IPS DF 6.9 (cell line): ENCODE data around the gene TBC1D16.

Source experiments
- DNase-seq: peaks from one replicate; pipeline ENCODE4 v3.0.0-alpha.2; 2013; ENCODE audit warnings: low read depth, low spot score
- H3K27ac ChIP-seq: one replicate; pipeline ENCODE4 v1.5.1; 2013; ENCODE audit warnings: low read length, control low read depth
- H3K27me3 ChIP-seq: 2 replicates; pipeline ENCODE4 v1.6.1; 2013; ENCODE audit warnings: mild to moderate bottlenecking, low read length; ENCODE audit not compliant: control insufficient read depth, insufficient read depth
- H3K36me3 ChIP-seq: 2 replicates; pipeline ENCODE4 v1.6.1; 2013; ENCODE audit warnings: low read length; ENCODE audit not compliant: control insufficient read depth, insufficient read depth
- H3K4me1 ChIP-seq: 2 replicates; pipeline ENCODE4 v1.6.1; 2013; ENCODE audit warnings: low read length; ENCODE audit not compliant: control insufficient read depth, insufficient read depth
- H3K4me3 ChIP-seq: 2 replicates; pipeline ENCODE4 v1.5.1; 2013; ENCODE audit warnings: mild to moderate bottlenecking, low read length
- H3K9me3 ChIP-seq: 2 replicates; pipeline ENCODE4 v1.6.1; 2013; ENCODE audit warnings: low read length, inconsistent platforms; ENCODE audit not compliant: control insufficient read depth, insufficient read depth
- WGBS: extraction: QIAGEN DNeasy Blood & Tissue Kit; methylation state at CpG from one replicate; pipeline ENCODE4 v1.1.7; 2013; ENCODE audit warnings: mixed read lengths, missing lambda C conversion rate; ENCODE audit not compliant: insufficient read length, insufficient coverage; 5-methylcytosine and 5-hydroxymethylcytosine counted together

The TBC1D16 gene

GRCh38 chr17:80010283-80010858 lies 25.3 kb downstream of the TBC1D16 start:
- Histone ChIP-seq H3K4me3 (no peak overlapping the region), H3K27ac (no peak overlapping the region), H3K9me3 (no peaks in the 10 kb centered on the region), H3K4me1 (0 out of 2 replicates have a peak, but pooled peaks cover 2% of the 10 kb centered on the region), H3K36me3 (peaks cover 12% of the 10 kb centered on the region), H3K27me3 (no peaks in the 10 kb centered on the region)
- no peak for DNase-seq
- no CpG with 5 or more reads among the region's 33 CpGs for WGBS

GRCh38 chr17:80009391-80010282 lies 26.0 kb downstream of the TBC1D16 start:
- no peaks in the 10 kb centered on the region for H3K9me3 ChIP-seq
- WGBS = no CpG with 5 or more reads among the region's 34 CpGs

GRCh38 chr17:80008848-80009247 lies 26.8 kb downstream of the TBC1D16 start:
- Histone ChIP-seq H3K36me3 (peaks cover 12% of the 10 kb centered on the region), H3K27ac (no peak overlapping the region), H3K27me3 (no peaks in the 10 kb centered on the region), H3K9me3 (no peaks in the 10 kb centered on the region), H3K4me3 (no peak overlapping the region), H3K4me1 (0 out of 2 replicates have a peak, but pooled peaks cover 2% of the 10 kb centered on the region)
- no CpG with 5 or more reads among the region's 18 CpGs for WGBS
- no peak for DNase-seq

More at GRCh38 chr17:80009391-80010282, 26.0 kb downstream of the TBC1D16 start:
- Histone ChIP-seq H3K4me3 (no peak overlapping the region), H3K4me1 (0 out of 2 replicates have a peak, but pooled peaks cover 2% of the 10 kb centered on the region), H3K36me3 (peaks cover 12% of the 10 kb centered on the region), H3K27me3 (no peaks in the 10 kb centered on the region), H3K27ac (no peak overlapping the region)
- no peak for DNase-seq

- no peak overlapping the region for H3K27ac ChIP-seq
- no peaks in the 10 kb centered on the region for H3K27me3 ChIP-seq
- H3K4me1 ChIP-seq = 0 out of 2 replicates have a peak, but pooled peaks cover under 1% of the 10 kb centered on the region
- DNase-seq = peak; percentile 63
- H3K9me3 ChIP-seq = no peaks in the 10 kb centered on the region
- H3K4me3 ChIP-seq = no peak overlapping the region
- H3K36me3 ChIP-seq = peaks cover 10% of the 10 kb centered on the region
- no CpG with 5 or more reads among the region's 17 CpGs for WGBS
Observed at GRCh38 chr17:80008383-80008840, 27.3 kb downstream of the TBC1D16 start.

- Histone ChIP-seq H3K27me3 (no peaks in the 10 kb centered on the region), H3K27ac (no peak overlapping the region), H3K4me1 (no peaks in the 10 kb centered on the region), H3K36me3 (peaks cover 6% of the 10 kb centered on the region), H3K4me3 (no peak overlapping the region), H3K9me3 (no peaks in the 10 kb centered on the region)
- no CpG with 5 or more reads among the region's 10 CpGs for WGBS
- DNase-seq = no peak
Observed at GRCh38 chr17:80007939-80008338, 27.7 kb downstream of the TBC1D16 start.

GRCh38 chr17:80006811-80007752 lies 28.6 kb downstream of the TBC1D16 start:
- no peak overlapping the region for H3K4me3 ChIP-seq
- no peaks in the 10 kb centered on the region for H3K9me3 ChIP-seq
- no peaks in the 10 kb centered on the region for H3K27me3 ChIP-seq
- H3K36me3 ChIP-seq = peaks cover 8% of the 10 kb centered on the region; the same call in 1 of the 2 replicates
- H3K27ac ChIP-seq = no peak overlapping the region
- DNase-seq = no peak
- WGBS = no CpG with 5 or more reads among the region's 30 CpGs
- no peaks in the 10 kb centered on the region for H3K4me1 ChIP-seq

- H3K4me3 ChIP-seq = peak overlapping the region; percentile 29; the same call in 1 of the 2 replicates
- no CpG with 5 or more reads among the region's 8 CpGs for WGBS
- H3K27ac ChIP-seq = no peak overlapping the region
Observed at GRCh38 chr17:80006339-80006720, 29.3 kb downstream of the TBC1D16 start.

GRCh38 chr17:80005360-80006338 lies 30.0 kb downstream of the TBC1D16 start:
- no peak for DNase-seq
- H3K4me1 ChIP-seq = no peaks in the 10 kb centered on the region
- H3K27ac ChIP-seq = no peak overlapping the region
- H3K9me3 ChIP-seq = no peaks in the 10 kb centered on the region
- peaks cover 12% of the 10 kb centered on the region; the same call in 1 of the 2 replicates for H3K36me3 ChIP-seq
- H3K27me3 ChIP-seq = no peaks in the 10 kb centered on the region
- WGBS = no CpG with 5 or more reads among the region's 37 CpGs
- peak overlapping the region; percentile 29; the same call in 1 of the 2 replicates for H3K4me3 ChIP-seq

More at GRCh38 chr17:80006339-80006720, 29.3 kb downstream of the TBC1D16 start:
- Histone ChIP-seq H3K36me3 (peaks cover 12% of the 10 kb centered on the region; the same call in 1 of the 2 replicates), H3K27me3 (no peaks in the 10 kb centered on the region), H3K4me1 (no peaks in the 10 kb centered on the region), H3K9me3 (no peaks in the 10 kb centered on the region)
- no peak for DNase-seq

- H3K9me3 ChIP-seq = no peaks in the 10 kb centered on the region
- DNase-seq = no peak
- no peaks in the 10 kb centered on the region for H3K27me3 ChIP-seq
- peaks cover 9% of the 10 kb centered on the region; the same call in 1 of the 2 replicates for H3K36me3 ChIP-seq
- H3K4me1 ChIP-seq = no peaks in the 10 kb centered on the region
- H3K4me3 ChIP-seq = no peak overlapping the region
- 100% methylated on average over 3 of the region's 15 CpGs for WGBS
- no peak overlapping the region for H3K27ac ChIP-seq
Observed at GRCh38 chr17:80003969-80004368, 31.7 kb downstream of the TBC1D16 start.
